CD14-positive monocyte (primary cell): ENCODE measurements around the gene MICAL2. TPM values are rescaled to one million over a fixed set of nuclear protein-coding genes. Genes with fewer than 3 reads are reported as not detected.

Experiments used
- DNase-seq, 3 donors: peaks; one replicate each; pipeline ENCODE4 v3.0.0-alpha.2; 2011 to 2022
- H2AFZ ChIP-seq: 2 replicates; pipeline ENCODE4 v1.6.0; 2012; ENCODE audit warnings: mild to moderate bottlenecking, low read depth, low read length, inconsistent platforms; ENCODE audit not compliant: insufficient read depth, poor library complexity, severe bottlenecking
- H3K27ac ChIP-seq, 2 donors: 1 replicate in 1 of 2; 2 replicates in 1 of 2; pipeline ENCODE4 v1.5.1; 2012 to 2013; ENCODE audit warnings: low read length in 2 of 2, control low read depth in 1 of 2, inconsistent platforms in 1 of 2, low read depth in 1 of 2, mild to moderate bottlenecking in 1 of 2
- H3K27me3 ChIP-seq, 2 donors: one replicate each; pipeline versions ENCODE4 v1.6.0 to v1.6.1; 2011 to 2013; ENCODE audit warnings: low read length in 2 of 2; ENCODE audit not compliant: control insufficient read depth in 2 of 2, insufficient read depth in 2 of 2
- H3K36me3 ChIP-seq, 2 donors: replicated peaks in 1 of 2; 1 replicate in 1 of 2; 2 replicates in 1 of 2; pipeline versions ENCODE4 v1.5.1 to v1.6.1; 2012 to 2013; ENCODE audit warnings: low read length in 2 of 2, control low read depth in 1 of 2, inconsistent platforms in 1 of 2, mild to moderate bottlenecking in 1 of 2; ENCODE audit not compliant: insufficient read depth in 2 of 2, control insufficient read depth in 1 of 2
- H3K4me1 ChIP-seq, 2 donors: 1 replicate in 1 of 2; 2 replicates in 1 of 2; pipeline versions ENCODE4 v1.5.1 to v1.6.1; 2012 to 2013; ENCODE audit warnings: low read length in 2 of 2, control low read depth in 1 of 2, inconsistent platforms in 1 of 2, mild to moderate bottlenecking in 1 of 2, moderate library complexity in 1 of 2; ENCODE audit not compliant: insufficient read depth in 2 of 2, control insufficient read depth in 1 of 2
- H3K4me2 ChIP-seq: replicated peaks from 2 replicates; pipeline ENCODE3; 2012; ENCODE audit warnings: low read length, moderate library complexity, mild to moderate bottlenecking; ENCODE audit not compliant: poor library complexity, severe bottlenecking; ENCODE audit errors: extremely low read depth
- H3K4me3 ChIP-seq, 3 experiments: fragments of 200-600 bp in 1 of 3; sonication (generic) in 1 of 3; replicated peaks in 1 of 3; 1 replicate in 2 of 3; 2 replicates in 1 of 3; pipeline ENCODE4 v1.5.1; 2011 to 2013; ENCODE audit warnings: low read length in 3 of 3, mild to moderate bottlenecking in 3 of 3, control low read depth in 2 of 3, low read depth in 2 of 3, inconsistent platforms in 1 of 3, moderate library complexity in 1 of 3
- H3K79me2 ChIP-seq: 2 replicates; pipeline ENCODE4 v1.6.0; 2012; ENCODE audit warnings: mild to moderate bottlenecking, control low read depth, inconsistent platforms, low read length, moderate library complexity; ENCODE audit not compliant: insufficient read depth
- H3K9ac ChIP-seq: 2 replicates; pipeline ENCODE4 v1.6.0; 2017; ENCODE audit warnings: low read length, mild to moderate bottlenecking; ENCODE audit not compliant: insufficient read depth, poor library complexity, severe bottlenecking
- H3K9me3 ChIP-seq, 2 donors: replicated peaks in 1 of 2; 1 replicate in 1 of 2; 2 replicates in 1 of 2; pipeline versions ENCODE4 v1.5.1 to v1.6.1; 2012 to 2013; ENCODE audit warnings: low read length in 2 of 2, control low read depth in 1 of 2; ENCODE audit not compliant: control insufficient read depth in 1 of 2, insufficient read depth in 1 of 2
- H4K20me1 ChIP-seq: 2 replicates; pipeline ENCODE4 v1.6.0; 2012; ENCODE audit warnings: mild to moderate bottlenecking, low read length, control low read depth, moderate library complexity; ENCODE audit not compliant: insufficient read depth
- H3K27ac Mint-ChIP-seq, 7 donors: one replicate each; pipeline ENCODE4 v1.8.0; 2020; ENCODE audit warnings: mild to moderate bottlenecking in 7 of 7, mixed read lengths in 7 of 7, moderate library complexity in 6 of 7, inconsistent platforms in 2 of 7
- H3K27me3 Mint-ChIP-seq, 3 donors: one replicate each; pipeline ENCODE4 v1.8.0; 2021 to 2022; ENCODE audit warnings: low read depth in 3 of 3, mild to moderate bottlenecking in 3 of 3, mixed read lengths in 3 of 3, moderate library complexity in 3 of 3, inconsistent platforms in 1 of 3
- H3K36me3 Mint-ChIP-seq, 2 donors: one replicate each; pipeline ENCODE4 v1.8.0; 2020; ENCODE audit warnings: mixed read lengths in 2 of 2, inconsistent platforms in 1 of 2, mild to moderate bottlenecking in 1 of 2
- H3K4me1 Mint-ChIP-seq: one replicate; pipeline ENCODE4 v1.8.0; 2020; ENCODE audit warnings: mild to moderate bottlenecking, mixed read lengths
- H3K4me3 Mint-ChIP-seq, 2 donors: one replicate each; pipeline ENCODE4 v1.8.0; 2020; ENCODE audit warnings: mild to moderate bottlenecking in 2 of 2, mixed read lengths in 2 of 2, moderate library complexity in 1 of 2
- H3K9me3 Mint-ChIP-seq, 7 donors: one replicate each; pipeline ENCODE4 v1.8.0; 2020 to 2022; ENCODE audit warnings: mixed read lengths in 7 of 7, mild to moderate bottlenecking in 6 of 7, moderate library complexity in 6 of 7, inconsistent platforms in 2 of 7
- WGBS: methylation state at CpG from one replicate; pipeline ENCODE4 v1.1.5; 2013; ENCODE audit warnings: missing lambda C conversion rate; ENCODE audit not compliant: insufficient coverage; 5-methylcytosine and 5-hydroxymethylcytosine counted together
- intact Hi-C, 2 donors: fragments of 100-400 bp; cut with micrococcal nuclease; formaldehyde crosslinking; loops; one replicate each; pipeline versions ENCODE4 v1.15.0 to v1.15.1; 2023
- polyA plus RNA-seq, 3 donors: library from polyadenylated mRNA; depleted of rRNA in 1 of 3; unstranded in 2 of 3; stranded (reverse) in 1 of 3; fragments of 300-500 nt in 2 of 3; fragments of >200 nt in 1 of 3; fragmentation: Illumina TruSeq in 2 of 3; gene quantifications; 1 replicate in 2 of 3; 2 replicates in 1 of 3; pipeline ENCODE4 v1.2.3, GENCODE V29; 2012 to 2021
- TF ChIP-seq, protein P1 (sequence below): fragments of 200-600 bp; IDR thresholded peaks from one replicate; pipeline ENCODE4 v1.8.0; 2022; ENCODE audit warnings: antibody characterized with exemption, mild to moderate bottlenecking

Gene MICAL2
- polyA plus RNA-seq, 3 donors: 39.8 to 72.5 (median 44.0) TPM

DNA sequence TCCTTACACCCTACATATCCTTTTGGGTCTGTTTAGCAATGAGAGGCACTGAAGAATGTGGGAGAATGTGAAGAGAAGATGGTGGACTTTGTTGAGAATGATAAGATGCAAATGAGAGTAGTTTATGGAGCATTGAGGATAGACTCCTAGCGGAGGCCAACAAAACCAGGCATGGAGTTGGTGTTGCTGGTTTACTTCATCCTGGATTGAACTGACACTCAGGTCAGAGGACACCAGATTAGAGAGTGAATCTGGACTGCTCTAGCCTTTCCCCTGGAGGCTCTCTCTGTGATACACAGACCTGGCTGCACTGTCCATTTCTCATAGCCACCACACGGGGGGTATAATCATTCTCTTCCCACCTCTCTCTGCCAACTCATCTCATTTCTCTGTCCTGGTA, 98.7 kb downstream of the MICAL2 start:
- WGBS: 100% methylated on average over 1 of the region's 2 CpGs
- Mint-ChIP-seq H3K9me3 (peaks cover 0 to 2% (median 0%) of the 10 kb centered on the region in 7 donors), H3K27ac (peak overlapping the region in 1 of 7 donors; percentile 25), H3K4me3 (no peak overlapping the region), H3K4me1 (peaks cover under 1% of the 10 kb centered on the region), H3K27me3 (no peaks in the 10 kb centered on the region), H3K36me3 (peaks cover 98% of the 10 kb centered on the region in 2 donors)
- H3K79me2 ChIP-seq: no peaks in the 10 kb centered on the region
- intact Hi-C loops: no loop called here
- no peak overlapping the region for H3K9ac ChIP-seq
- no peak overlapping the region for H3K4me2 ChIP-seq
- no peaks in the 10 kb centered on the region for H3K4me1 ChIP-seq
- H3K27ac ChIP-seq: no peak overlapping the region
- H4K20me1 ChIP-seq: peaks cover 42% of the 10 kb centered on the region
- TF ChIP-seq, protein P1, sequence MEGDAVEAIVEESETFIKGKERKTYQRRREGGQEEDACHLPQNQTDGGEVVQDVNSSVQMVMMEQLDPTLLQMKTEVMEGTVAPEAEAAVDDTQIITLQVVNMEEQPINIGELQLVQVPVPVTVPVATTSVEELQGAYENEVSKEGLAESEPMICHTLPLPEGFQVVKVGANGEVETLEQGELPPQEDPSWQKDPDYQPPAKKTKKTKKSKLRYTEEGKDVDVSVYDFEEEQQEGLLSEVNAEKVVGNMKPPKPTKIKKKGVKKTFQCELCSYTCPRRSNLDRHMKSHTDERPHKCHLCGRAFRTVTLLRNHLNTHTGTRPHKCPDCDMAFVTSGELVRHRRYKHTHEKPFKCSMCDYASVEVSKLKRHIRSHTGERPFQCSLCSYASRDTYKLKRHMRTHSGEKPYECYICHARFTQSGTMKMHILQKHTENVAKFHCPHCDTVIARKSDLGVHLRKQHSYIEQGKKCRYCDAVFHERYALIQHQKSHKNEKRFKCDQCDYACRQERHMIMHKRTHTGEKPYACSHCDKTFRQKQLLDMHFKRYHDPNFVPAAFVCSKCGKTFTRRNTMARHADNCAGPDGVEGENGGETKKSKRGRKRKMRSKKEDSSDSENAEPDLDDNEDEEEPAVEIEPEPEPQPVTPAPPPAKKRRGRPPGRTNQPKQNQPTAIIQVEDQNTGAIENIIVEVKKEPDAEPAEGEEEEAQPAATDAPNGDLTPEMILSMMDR: no peak
- no peaks in the 10 kb centered on the region for H3K9me3 ChIP-seq
- no peak overlapping the region for H3K4me3 ChIP-seq
- peaks cover 97 to 99% of the 10 kb centered on the region in 2 donors for H3K36me3 ChIP-seq
- no peaks in the 10 kb centered on the region for H3K27me3 ChIP-seq
- DNase-seq: no peak
- H2AFZ ChIP-seq: no peak overlapping the region

- Histone ChIP-seq H3K4me1 (peaks cover 7 to 8% of the 10 kb centered on the region in 2 donors), H3K27me3 (no peaks in the 10 kb centered on the region), H3K36me3 (peaks cover 94 to 99% of the 10 kb centered on the region in 2 donors), H3K4me3 (no peak overlapping the region), H4K20me1 (peaks cover 31% of the 10 kb centered on the region), H3K9me3 (no peaks in the 10 kb centered on the region), H3K9ac (no peak overlapping the region), H3K4me2 (no peak overlapping the region), H3K27ac (no peak overlapping the region), H2AFZ (no peak overlapping the region), H3K79me2 (no peaks in the 10 kb centered on the region)
- no peak for DNase-seq
- Mint-ChIP-seq H3K27me3 (no peaks in the 10 kb centered on the region), H3K36me3 (peaks cover 98% of the 10 kb centered on the region in 2 donors), H3K4me1 (peaks cover 11% of the 10 kb centered on the region), H3K9me3 (peaks cover 0 to 2% (median 0%) of the 10 kb centered on the region in 7 donors), H3K27ac (peak overlapping the region in 1 of 7 donors; percentile 33), H3K4me3 (no peak overlapping the region)
- TF ChIP-seq, protein P1: no peak
- intact Hi-C loops: no loop called here
- 100% methylated on average over 2 of the region's 4 CpGs for WGBS
Measured at GRCh38 chr11:12210200-12210599, 99.8 kb downstream of the MICAL2 start.
